Middle frontal gyrus (tissue), 1 donor: Measurements from ENCODE around the gene HGFAC.

Experiments used
- DNase-seq: peaks from one replicate; pipeline ENCODE4 v3.0.0-alpha.2; 2015; ENCODE audit warnings: low spot score; ENCODE audit errors: extremely low spot score

The HGFAC gene

GRCh38 chr4:3441501-3442459 is at the start of gene HGFAC:
HGFAC (plus strand) TSS chr4:3441968; CDS start chr4:3442002, 34 bp downstream.
- DNase-seq, result no peak

- DNase-seq, result no peak
Measured at GRCh38 chr4:3392321-3392720, 49.4 kb upstream of the HGFAC start.

- no peak for DNase-seq
Measured at GRCh38 chr4:3393171-3393570, 48.6 kb upstream of the HGFAC start.

- no peak for DNase-seq
Measured at GRCh38 chr4:3396600-3396999, 45.2 kb upstream of the HGFAC start.

GRCh38 chr4:3397128-3397527 is 44.6 kb upstream of the HGFAC start:
- no peak for DNase-seq

- no peak for DNase-seq
Measured at GRCh38 chr4:3399277-3400194, 42.2 kb upstream of the HGFAC start.

- DNase-seq, result no peak
Measured at GRCh38 chr4:3401436-3402171, 40.2 kb upstream of the HGFAC start.

- DNase-seq, result no peak
Measured at GRCh38 chr4:3402491-3403347, 39.0 kb upstream of the HGFAC start.

- no peak for DNase-seq
Measured at GRCh38 chr4:3403348-3403906, 38.3 kb upstream of the HGFAC start.

- DNase-seq, result no peak
Measured at GRCh38 chr4:3404546-3404945, 37.2 kb upstream of the HGFAC start.

GRCh38 chr4:3405176-3405575 is 36.6 kb upstream of the HGFAC start:
- DNase-seq, result no peak

- no peak for DNase-seq
Measured at GRCh38 chr4:3406021-3406420, 35.7 kb upstream of the HGFAC start.

GRCh38 chr4:3406431-3406830 is 35.3 kb upstream of the HGFAC start:
- no peak for DNase-seq

- no peak for DNase-seq
Measured at GRCh38 chr4:3407171-3407771, 34.5 kb upstream of the HGFAC start.

- DNase-seq, result no peak
Measured at GRCh38 chr4:3407930-3408792, 33.6 kb upstream of the HGFAC start.

GRCh38 chr4:3408793-3409330 is 32.9 kb upstream of the HGFAC start:
- no peak for DNase-seq

GRCh38 chr4:3409571-3410091 is 32.1 kb upstream of the HGFAC start:
- DNase-seq, result no peak
